ENCODE measurements around the gene EIF4H.

- TF ChIP-seq EZH2 (IDR thresholded peaks at IDR 0.05; ENCODE audit: insufficient read depth, poor library complexity, severe bottlenecking) (no peak), EZH2phosphoT487 (IDR thresholded peaks at IDR 0.05; ENCODE audit: insufficient read depth, low read depth) (no peak)
Measured at GRCh38 chr7:74173491-74173865, 678 bp upstream of the EIF4H start.
